NCI-H2081 (cell line): ENCODE measurements around the gene BBOX1.
"Not testable (repeated sequence)": the region's sequence is repeated elsewhere in the genome, so short reads cannot be mapped to it uniquely, and the experiment has no call there.

Experiments used
- DNase-seq, 2 experiments: peaks; one replicate each; lab custom pipeline; 2025; lab: John Stamatoyannopoulos, UW

Gene BBOX1

GRCh38 chr11:27040302-27041115 lies at the start of gene BBOX1:
BBOX1 (plus strand) TSS chr11:27040815; CDS start chr11:27055431, 14,616 bp downstream.
- DNase-seq: peak in 1 of 2 experiments; percentile 2

- no peak for DNase-seq
Measured at GRCh38 chr11:26992031-26992541, 48.5 kb upstream of the BBOX1 start.

DNA sequence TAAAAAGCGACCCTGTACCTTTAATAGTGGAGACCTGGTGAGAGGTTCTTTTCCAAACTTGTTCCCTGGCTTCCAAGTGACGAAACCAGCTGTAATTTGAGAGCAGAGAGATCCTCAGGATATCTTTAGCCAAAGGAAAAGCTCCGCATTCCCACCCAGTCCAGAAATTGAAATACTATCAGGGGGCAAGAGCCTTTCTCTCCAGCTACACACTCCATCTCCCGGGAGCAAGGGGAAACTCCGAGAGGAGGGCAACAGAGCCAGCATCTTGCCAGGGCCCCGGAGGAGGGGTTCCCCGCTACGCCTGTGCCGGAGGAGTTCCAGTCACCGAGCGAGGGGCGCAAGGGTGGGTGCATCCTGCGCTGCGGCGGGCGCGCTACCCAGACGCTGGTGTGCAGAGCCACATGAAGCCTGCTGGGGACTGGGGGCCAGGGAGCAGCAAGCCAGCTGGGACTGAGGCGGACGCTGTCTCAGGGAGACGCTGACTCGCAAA lies 46.6 kb upstream of the BBOX1 start, which contains the start of gene FIBIN:
Gene FIBIN (plus strand): TSS at position 148 of the 493 bp plus-strand sequence. CDS start 415 bp downstream, outside the sequence.
- no peak for DNase-seq

DNA sequence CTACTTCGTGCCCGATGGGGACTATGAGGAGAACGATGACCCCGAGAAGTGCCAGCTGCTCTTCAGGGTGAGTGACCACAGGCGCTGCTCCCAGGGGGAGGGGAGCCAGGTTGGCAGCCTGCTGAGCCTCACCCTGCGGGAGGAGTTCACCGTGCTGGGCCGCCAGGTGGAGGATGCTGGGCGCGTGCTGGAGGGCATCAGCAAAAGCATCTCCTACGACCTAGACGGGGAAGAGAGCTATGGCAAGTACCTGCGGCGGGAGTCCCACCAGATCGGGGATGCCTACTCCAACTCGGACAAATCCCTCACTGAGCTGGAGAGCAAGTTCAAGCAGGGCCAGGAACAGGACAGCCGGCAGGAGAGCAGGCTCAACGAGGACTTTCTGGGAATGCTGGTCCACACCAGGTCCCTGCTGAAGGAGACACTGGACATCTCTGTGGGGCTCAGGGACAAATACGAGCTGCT lies 46.0 kb upstream of the BBOX1 start:
- no peak for DNase-seq

GRCh38 chr11:26995701-26996460 lies 44.7 kb upstream of the BBOX1 start:
- DNase-seq: no peak

DNA sequence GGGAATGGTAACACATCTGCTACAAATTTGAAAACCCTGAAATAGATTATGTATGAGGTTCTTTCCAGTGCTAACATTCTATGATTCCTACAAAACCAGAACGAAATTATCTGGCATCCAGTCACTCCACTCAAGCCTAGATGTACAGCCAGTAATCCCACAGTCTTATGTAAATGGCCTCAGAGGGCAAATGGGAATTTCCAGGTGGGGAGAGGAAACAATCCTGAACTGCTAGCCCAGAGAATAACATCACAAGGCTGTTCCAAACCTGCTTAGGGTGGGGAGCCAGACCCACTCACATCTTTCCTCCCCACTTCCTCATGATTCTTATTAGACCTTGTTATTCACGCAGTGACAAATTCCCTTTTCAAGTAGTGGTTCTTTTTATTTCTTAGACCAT lies 43.2 kb upstream of the BBOX1 start:
- no peak for DNase-seq

DNA sequence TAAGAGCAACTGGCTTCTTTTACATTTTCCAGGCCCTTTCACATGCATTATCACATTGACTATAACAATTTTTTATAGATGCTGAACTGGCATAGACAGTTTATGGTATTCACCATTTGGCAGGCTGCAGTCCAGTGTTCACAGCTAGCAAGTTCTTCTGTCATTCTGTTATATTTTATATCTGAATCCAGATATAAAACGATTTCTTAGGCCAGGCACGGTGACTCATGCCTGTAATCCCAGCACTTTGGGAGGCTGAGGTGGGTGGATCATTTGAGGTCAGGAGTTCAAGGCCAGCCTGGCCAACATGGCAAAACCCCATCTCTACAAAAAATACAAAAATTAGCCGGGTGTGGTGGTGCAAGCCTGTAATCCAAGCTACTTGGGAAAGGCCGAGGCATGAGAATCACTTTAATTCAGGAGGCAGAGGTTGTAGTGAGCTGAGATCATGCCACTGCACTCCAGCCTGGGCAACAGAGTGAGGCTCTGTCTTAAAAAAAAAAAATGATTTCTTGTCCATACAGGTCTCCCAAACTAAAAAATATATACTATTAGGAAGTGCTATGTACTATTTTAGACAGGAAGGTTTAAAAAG lies 39.4 kb upstream of the BBOX1 start:
- not testable (repeated sequence) for DNase-seq

DNA sequence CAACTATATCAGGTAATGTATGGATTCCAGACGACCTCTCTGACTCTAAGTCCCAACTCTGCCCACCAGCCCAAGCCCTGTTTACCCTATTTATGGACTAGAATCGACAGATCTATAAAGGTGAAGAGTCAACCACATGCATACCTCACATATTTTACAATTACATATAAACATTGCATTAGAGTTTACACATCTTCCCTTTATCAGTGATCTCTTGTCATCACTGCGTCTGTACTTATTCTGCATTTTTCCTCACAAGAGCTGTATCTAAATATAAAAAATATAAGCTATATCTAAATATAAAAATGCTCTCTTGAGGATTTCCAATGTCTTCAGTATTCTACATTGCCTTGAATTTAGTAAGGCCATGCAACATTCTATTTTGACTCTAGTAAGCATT lies 38.2 kb upstream of the BBOX1 start:
- DNase-seq: no peak

DNA sequence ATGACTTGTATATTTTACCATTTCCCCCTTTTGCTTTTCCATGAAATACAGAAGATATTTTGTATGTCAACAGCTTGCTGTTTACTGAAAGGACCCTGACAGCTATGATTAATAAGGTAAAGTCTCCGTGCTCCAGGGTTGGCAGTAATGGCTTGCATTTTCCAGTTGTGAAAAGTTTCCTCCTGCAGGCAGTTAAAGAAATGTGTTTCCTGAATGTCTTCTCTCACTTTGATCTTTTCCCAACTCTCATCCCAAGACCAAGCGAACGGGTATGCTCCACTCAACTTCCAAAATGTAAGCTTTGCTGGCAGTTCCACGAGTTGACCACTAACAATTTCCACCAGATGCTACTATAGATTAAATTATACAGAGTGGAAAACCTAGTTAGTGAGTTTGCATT lies 37.8 kb upstream of the BBOX1 start:
- DNase-seq: no peak

DNA sequence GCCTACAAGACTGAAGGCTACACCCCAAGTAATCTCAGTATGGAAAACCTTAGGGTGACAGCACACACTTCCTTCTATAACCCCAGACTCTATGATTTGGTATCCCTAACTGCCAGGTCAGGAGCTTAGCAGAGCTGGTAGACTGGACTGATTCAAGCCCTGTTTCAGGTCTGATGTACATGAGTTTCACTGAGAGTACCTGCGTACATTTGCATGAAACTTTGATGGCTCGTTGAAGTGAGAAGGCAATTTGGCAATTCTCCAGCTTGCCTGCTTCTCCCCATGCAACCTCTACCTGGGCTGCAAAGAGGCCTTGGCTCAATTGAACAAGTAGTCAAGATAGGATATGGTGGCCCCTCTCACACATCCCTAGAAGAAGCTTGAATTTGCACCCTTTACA lies 36.5 kb upstream of the BBOX1 start:
- DNase-seq: no peak

DNA sequence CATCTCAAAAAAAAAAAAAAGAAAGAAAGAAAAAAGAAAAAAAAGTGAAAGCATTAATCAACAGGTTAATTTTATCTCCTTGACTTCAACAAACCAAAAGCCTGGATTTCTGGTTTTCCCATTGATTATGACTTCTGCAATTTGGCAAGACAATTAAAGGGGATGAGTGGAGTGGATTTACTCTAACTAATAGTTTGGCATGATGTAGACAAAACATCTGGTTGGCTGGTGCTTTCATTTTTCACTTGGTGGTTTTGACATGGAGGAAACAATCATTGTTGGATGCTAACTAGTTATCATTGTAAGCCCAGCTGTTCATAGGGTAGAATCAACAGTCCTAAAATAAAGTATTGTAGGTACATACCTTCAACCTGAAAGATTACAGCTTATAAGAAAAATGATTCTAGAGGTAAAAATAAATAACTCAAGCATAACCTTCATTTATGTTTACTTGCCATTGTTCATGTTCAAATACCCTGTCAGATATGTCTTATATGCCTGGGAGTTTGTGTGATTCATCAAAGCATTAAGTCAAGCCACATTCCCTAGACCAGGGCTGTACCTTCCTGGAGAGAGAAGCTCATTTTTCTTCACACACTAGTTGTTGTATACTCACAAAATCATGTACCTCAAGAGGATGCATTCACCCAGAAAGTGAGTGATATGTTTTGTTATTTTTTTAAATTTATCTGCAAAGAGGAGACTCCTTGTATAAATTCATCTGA lies 31.6 kb upstream of the BBOX1 start:
- no peak for DNase-seq

- DNase-seq: no peak
Measured at GRCh38 chr11:27011560-27012233, 28.9 kb upstream of the BBOX1 start.

DNA sequence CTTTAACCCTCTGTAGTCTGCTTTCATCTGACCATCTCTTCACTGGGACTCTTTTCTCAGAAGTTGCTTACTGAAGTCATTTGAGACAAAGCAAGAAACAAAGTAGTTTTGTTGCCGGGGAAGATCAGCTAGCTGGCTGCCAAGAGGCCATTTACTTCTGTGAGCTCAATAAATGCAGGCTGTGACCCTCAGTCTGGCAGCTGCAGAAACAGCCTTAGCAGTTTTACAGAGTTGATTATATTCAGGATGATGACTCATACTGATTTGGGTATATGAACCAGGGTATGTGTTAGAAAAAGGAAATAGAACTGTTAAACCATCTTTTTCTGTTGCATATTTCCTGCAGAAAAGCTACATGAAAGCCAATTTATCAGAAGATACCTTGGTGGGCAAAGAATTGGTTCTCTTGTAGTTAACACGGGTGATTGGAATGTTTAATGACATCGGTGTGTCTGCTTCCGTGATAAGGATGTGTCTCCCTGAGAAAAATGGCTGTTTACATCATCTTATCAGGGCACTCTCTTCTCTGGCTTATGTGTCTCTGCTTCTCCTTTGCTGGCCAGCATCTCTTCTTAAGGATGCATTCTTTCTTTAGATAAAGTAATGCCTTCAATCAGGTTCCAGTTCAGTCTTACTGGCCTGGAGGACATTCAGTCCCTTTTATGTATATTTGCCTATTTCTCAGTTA lies 28.2 kb upstream of the BBOX1 start:
- no peak for DNase-seq

- DNase-seq: no peak
Measured at GRCh38 chr11:27013781-27014361, 26.7 kb upstream of the BBOX1 start.

DNA sequence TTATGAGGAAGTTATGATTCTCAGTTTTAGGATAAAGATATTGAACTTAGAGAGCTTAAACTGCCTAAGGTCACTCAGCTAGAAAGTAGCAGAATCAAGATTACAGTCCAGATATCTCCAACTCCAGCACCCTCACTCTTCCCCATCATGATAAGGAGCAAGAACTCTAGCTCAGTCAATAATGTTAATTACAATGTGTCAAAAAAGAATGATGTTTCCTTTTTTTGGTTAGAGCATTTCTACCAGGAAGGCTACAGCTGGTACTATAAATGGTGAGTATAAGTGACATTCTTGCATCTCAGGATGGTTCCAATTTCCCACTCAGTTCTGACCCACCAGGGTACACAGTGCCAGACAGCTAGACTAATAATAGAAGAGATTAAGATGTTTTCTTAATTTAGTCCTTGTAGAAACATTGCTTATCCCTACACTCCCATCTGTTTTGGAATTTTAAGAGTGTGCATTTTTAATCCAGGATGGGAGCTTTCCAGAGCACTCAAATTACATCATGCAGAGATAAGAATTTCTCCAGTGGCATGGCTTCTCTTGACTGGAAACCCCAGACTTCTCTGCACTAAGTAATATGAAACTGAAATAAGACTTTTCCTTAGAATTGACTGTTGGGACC lies 21.6 kb upstream of the BBOX1 start:
- DNase-seq: no peak

DNA sequence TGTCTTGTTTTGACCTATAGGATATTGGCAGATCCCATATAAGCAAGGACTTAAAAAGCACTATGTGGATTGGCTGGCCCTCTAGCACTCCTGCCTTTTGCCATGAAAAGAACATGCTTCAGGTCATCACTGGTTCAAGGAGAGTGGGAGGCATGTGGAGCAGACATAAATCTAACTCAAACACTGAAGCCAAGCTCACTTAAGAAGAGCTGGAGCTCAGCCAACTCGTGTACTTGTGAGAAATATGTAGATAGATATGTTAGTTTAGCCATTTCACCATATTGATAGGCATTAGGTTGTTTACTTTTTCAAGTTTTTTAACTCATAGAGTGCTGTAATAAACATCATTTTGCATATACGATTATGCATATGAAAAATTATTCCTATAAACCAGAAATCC lies 19.9 kb upstream of the BBOX1 start:
- no peak for DNase-seq

DNA sequence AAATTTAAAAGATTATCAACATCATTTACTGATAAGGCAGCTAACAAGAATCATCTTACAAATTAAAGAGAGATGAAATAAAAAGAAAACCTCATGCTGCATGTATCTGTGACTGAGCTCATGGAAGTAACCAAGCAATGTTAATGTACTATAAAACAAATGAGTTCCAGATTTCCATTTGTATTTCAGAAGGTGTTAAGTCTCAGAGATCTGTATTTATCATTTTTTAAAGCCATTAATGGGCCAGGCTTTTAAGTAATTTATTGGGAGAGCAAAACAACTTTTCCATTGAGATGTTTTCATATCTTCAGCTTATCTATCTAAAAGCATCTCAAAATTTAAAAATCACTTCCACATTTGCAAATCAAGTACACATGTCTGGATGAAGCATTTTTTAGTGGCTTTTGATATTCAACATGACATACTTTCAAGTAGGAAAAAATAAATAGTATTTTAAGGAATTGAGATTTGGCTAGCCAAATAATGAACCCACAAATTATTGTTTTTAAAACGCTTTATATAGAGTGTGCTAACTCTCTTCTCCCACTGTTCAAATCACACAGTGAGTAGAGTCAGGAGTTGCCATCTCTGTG lies 17.9 kb upstream of the BBOX1 start:
- no peak for DNase-seq

DNA sequence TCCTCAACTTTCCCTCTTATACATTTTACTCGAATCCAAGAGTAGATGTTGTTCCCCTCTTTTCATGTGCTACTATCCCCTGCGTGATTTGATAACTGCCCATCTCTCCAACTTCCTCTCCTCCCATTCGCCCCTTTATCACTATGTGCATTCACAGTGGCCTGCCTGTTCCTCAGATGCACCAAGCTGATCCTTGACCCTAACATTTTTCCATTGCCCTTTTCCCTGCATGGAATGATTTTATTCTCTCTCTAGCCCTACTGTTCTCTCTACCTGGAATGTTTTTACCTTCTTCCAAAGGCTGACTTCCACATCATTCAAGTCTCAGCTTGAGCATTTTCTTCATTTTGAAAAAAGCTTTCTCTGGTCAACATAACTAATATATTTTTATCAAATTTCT lies 15.8 kb upstream of the BBOX1 start:
- no peak for DNase-seq

DNA sequence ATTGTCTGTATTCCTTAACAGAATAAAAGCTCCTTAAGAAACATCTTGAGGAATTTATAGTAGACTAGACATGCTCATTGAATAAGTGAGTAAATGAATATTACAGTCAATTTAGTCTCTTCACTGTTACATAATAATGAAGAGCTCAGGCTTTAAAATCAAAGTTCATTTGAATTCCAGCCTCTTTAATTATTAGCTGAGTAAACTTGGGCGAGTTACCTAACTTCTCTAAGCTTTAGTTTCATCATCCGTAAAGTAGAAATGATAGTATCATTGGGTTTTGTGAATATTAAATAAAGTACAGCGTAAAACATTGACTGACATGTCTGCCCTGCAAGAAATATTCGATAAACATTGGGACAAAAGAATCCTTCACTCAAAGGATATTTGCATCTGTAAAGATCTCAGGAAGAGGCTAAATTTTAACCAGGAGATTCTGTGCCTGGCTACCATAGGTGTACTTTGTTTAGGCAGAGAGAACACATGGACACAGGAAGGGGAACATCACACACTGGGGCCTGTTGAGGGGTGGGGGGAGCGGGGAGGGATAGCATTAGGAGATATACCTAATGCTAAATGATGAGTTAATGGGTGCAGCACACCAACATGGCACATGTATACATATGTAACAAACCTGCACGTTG lies 15.2 kb upstream of the BBOX1 start:
- no peak for DNase-seq
